T-helper 2 cell (primary cell): ENCODE data around the gene MRPL38.

Experiments
- DNase-seq, 5 experiments: peaks; one replicate each; pipeline versions ENCODE4 v3.0.0 to v3.0.0-alpha.2; 2012 to 2022

Gene MRPL38

DNA sequence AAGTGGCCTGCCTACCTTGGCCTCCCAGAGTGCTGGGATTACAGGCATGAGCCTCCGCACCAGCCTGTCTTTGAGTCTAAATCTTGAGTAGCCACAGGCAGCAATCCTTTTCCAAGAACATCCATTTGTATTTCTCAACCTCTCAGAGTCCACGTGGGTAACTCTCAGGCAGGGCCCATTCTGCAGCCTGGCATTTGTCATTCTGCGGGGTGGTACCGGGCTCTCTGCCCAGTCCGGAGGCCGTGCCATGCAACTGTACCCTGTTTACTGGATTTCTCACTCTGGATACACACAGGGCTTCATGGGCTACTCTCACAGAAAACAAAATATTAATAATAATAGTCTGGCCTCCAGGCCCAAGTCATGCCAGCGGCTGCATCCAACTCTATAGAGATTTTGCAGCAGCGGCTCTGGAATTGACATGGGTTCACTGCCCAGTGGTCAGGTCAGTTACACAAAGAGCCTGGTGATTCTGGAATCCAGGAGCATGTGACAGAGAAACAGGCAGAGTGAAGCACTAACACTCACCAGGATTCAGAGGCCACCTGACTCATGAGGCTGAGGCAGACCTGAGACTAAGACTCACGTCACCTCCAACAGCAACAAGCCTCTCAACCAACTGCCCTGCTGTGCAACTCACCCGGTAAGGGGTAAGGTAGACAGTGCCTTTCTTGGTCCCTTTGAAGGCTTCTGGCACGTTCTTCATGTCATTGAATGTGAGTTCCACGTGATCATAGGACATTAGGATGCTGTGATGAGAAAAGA is 53.6 kb downstream of the MRPL38 start:
- DNase-seq, result no peak

DNA sequence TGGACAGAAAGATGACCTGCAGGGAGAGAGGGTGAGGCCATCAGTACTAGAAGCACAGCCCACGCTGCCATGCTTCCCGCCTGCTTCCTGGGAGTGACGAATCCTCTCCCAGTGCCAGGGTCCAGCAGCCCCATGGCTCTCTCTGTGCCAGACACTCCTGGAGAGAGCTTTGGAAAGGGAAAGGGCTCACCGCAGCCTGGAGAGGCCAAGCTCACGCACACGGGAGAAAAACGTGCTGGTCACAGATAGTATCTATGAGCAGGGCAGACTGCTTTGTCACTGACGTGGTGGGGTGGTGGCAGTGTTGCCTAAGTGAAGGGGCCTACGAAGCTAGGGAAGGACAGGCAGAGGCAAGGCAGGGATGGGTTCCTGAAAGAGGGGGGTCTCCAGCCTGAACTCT is 55.0 kb downstream of the MRPL38 start:
- DNase-seq, result no peak

DNA sequence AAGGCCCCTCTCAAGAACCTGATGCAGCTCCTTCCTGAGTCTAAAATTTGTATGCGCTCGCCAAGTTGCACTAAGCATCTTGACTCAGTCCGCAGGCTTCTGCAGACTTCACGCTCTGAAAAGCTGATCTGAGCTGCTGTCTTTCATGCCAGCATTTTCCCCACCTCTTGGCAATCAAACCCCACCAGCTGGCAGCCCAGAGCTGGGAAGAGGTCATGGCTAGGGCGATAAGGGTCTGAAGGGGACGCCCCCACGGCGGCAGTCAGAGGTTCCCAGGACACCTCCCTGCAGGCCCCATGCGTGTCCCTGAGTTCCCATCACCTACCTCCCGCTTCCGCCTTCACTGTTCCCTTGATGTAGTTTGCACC is 55.4 kb downstream of the MRPL38 start:
- DNase-seq, result no peak
